Calu3 (cell line): ENCODE results near the gene PTPN21. TPM values are rescaled to one million over a fixed set of nuclear protein-coding genes. Genes with fewer than 3 reads are reported as not detected.

Source experiments
- BruUV-seq: library from RNA; stranded (reverse); fragments of 400-500 nt; replicated peaks from 2 replicates; lab custom pipeline; 2021; lab: Mats Ljungman, UMichigan
- CTCF ChIA-PET: fragments of 300-600 bp; sonication (Branson Sonifier 250); formaldehyde crosslinking; loops from one replicate; lab custom pipeline; 2022; ENCODE audit warnings: antibody characterized with exemption; lab: Charles Lee
- DNase-seq: peaks from one replicate; pipeline ENCODE4 v3.0.0; 2022
- H3K27ac Mint-ChIP-seq: one replicate; pipeline ENCODE4 v1.8.0; 2022; ENCODE audit warnings: mixed read lengths; ENCODE audit not compliant: unreplicated experiment
- H3K27me3 Mint-ChIP-seq: one replicate; pipeline ENCODE4 v1.8.0; 2022; ENCODE audit warnings: mixed read lengths; ENCODE audit not compliant: unreplicated experiment
- H3K36me3 Mint-ChIP-seq: one replicate; pipeline ENCODE4 v1.8.0; 2022; ENCODE audit warnings: mild to moderate bottlenecking, moderate library complexity, mixed read lengths; ENCODE audit not compliant: insufficient read depth, unreplicated experiment
- H3K4me1 Mint-ChIP-seq: one replicate; pipeline ENCODE4 v1.8.0; 2022; ENCODE audit warnings: mild to moderate bottlenecking, low read depth, mixed read lengths; ENCODE audit not compliant: unreplicated experiment
- H3K4me3 Mint-ChIP-seq: one replicate; pipeline ENCODE4 v1.8.0; 2022; ENCODE audit warnings: mild to moderate bottlenecking, low read depth, moderate library complexity, mixed read lengths; ENCODE audit not compliant: unreplicated experiment
- H3K9me3 Mint-ChIP-seq: one replicate; pipeline ENCODE4 v1.8.0; 2022; ENCODE audit warnings: low read depth, mixed read lengths; ENCODE audit not compliant: unreplicated experiment
- CTCF ChIP-seq: fragments of 200-600 bp; IDR thresholded peaks from one replicate; pipeline ENCODE4 v1.8.0; 2022; ENCODE audit warnings: antibody characterized with exemption; ENCODE audit not compliant: unreplicated experiment
- intact Hi-C: fragments of 100-400 bp; cut with micrococcal nuclease; formaldehyde crosslinking; loops from one replicate; pipeline ENCODE4 v1.10.0; 2022; ENCODE audit not compliant: unreplicated experiment
- total RNA-seq: library from RNA; stranded (reverse); gene quantifications from 2 replicates; pipeline ENCODE4 v1.2.3, GENCODE V29; 2022

Gene PTPN21
- total RNA-seq, 1 experiment from 2014 or later, result 10.0 TPM

GRCh38 chr14:88576222-88576621, 21.4 kb upstream of the PTPN21 start:
- CTCF ChIA-PET, result interaction anchor here (1.0 kb wide), 1 partner anchor 387 kb away, joined by 3 read pairs; no protein-coding TSS in a partner anchor
- Mint-ChIP-seq H3K4me1 (no peaks in the 10 kb centered on the region), H3K9me3 (no peaks in the 10 kb centered on the region), H3K27ac (no peak overlapping the region), H3K4me3 (no peak overlapping the region), H3K27me3 (no peaks in the 10 kb centered on the region), H3K36me3 (peaks cover 57% of the 10 kb centered on the region)
- BruUV-seq, result no TSS peak
- no peak for DNase-seq
- intact Hi-C loops, result no loop called here
- no peak for TF ChIP-seq CTCF

DNA sequence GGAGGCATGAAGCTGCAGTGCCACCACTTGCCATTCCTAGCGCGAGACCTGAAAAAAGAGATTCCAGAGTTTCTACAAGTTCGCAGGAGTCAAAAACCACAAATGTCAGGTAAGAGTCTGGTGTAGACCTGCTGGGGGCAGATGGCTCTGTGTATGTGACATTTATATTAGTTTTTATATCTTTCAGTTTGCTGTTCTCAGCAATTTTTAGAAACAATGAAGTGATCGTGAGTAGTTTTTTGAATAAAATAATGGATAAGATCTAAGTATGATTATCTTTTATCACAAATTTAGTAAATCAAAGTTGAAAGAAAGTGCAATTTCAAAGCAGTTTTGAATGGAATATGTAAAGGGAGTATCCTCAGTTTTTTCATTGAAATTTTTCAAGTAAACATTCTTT, 17.3 kb upstream of the PTPN21 start:
- H3K27ac Mint-ChIP-seq, result no peak overlapping the region
- H3K27me3 Mint-ChIP-seq, result no peaks in the 10 kb centered on the region
- peaks cover 42% of the 10 kb centered on the region for H3K36me3 Mint-ChIP-seq
- TF ChIP-seq CTCF, result no peak
- intact Hi-C loops, result no loop called here
- H3K9me3 Mint-ChIP-seq, result no peaks in the 10 kb centered on the region
- CTCF ChIA-PET, result no interaction called here
- no peak for DNase-seq
- no TSS peak for BruUV-seq
- H3K4me3 Mint-ChIP-seq, result no peak overlapping the region
- H3K4me1 Mint-ChIP-seq, result no peaks in the 10 kb centered on the region

GRCh38 chr14:88568196-88568595, 13.4 kb upstream of the PTPN21 start:
- no peaks in the 10 kb centered on the region for H3K27me3 Mint-ChIP-seq
- H3K4me1 Mint-ChIP-seq, result no peaks in the 10 kb centered on the region
- peaks cover 43% of the 10 kb centered on the region for H3K36me3 Mint-ChIP-seq
- DNase-seq, result no peak
- no peaks in the 10 kb centered on the region for H3K9me3 Mint-ChIP-seq
- intact Hi-C loops, result no loop called here
- BruUV-seq, result no TSS peak
- H3K4me3 Mint-ChIP-seq, result no peak overlapping the region
- H3K27ac Mint-ChIP-seq, result no peak overlapping the region
- no peak for TF ChIP-seq CTCF
- CTCF ChIA-PET, result no interaction called here

DNA sequence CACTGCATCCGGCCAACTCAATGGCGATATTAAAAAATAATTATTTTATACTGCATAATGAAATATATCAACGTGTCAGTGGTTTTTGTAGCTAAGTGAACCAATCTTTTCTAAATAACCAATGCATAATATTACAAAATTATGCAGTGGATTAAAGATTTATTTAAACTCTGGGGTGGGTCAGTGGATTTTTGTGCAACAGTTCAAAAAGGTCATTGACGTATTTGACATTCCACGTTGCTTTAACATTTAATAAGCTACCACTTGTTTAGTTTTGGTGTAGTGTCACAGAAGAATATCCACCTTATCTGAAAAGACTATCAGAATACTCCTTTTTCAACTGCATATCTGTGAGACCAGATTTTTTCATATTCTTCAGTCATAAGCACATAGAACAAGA, 10.6 kb upstream of the PTPN21 start:
- Mint-ChIP-seq H3K4me1 (peaks cover 9% of the 10 kb centered on the region), H3K4me3 (no peak overlapping the region), H3K36me3 (peaks cover 36% of the 10 kb centered on the region), H3K9me3 (no peaks in the 10 kb centered on the region), H3K27me3 (no peaks in the 10 kb centered on the region), H3K27ac (no peak overlapping the region)
- CTCF ChIA-PET, result no interaction called here
- no peak for TF ChIP-seq CTCF
- no TSS peak for BruUV-seq
- intact Hi-C loops, result no loop called here
- DNase-seq, result no peak
